Mesenteric fat pad (tissue), 1 donor: Measurements from ENCODE around the gene NME4. TPM values are rescaled to one million over a fixed set of nuclear protein-coding genes. Genes with fewer than 3 reads are reported as not detected.
"Not testable (repeated sequence)": the region's sequence is repeated elsewhere in the genome, so short reads cannot be mapped to it uniquely, and the experiment has no call there.

Experiments used
- DNase-seq: peaks from one replicate; pipeline ENCODE4 v3.0.0-alpha.2; 2020; ENCODE audit warnings: low spot score
- total RNA-seq: library from RNA; stranded (reverse); fragmentation: NEBNext Ultra II Directional; extraction: Animal tissue kit (Norgen Biotek cat#: 25700); gene quantifications from one replicate; pipeline ENCODE4 v1.2.1, GENCODE V29; 2021
- donor health status: DM: yes; HTN: yes; CAD: no.

The NME4 gene
- total RNA-seq, 1 donor from 2014 or later, result 139 TPM

GRCh38 chr16:375927-376816 lies 20.8 kb upstream of the NME4 start:
- no peak for DNase-seq

GRCh38 chr16:376817-377418 lies 20.1 kb upstream of the NME4 start:
- DNase-seq, result no peak

- DNase-seq, result no peak
Observed at GRCh38 chr16:377419-377951, 19.5 kb upstream of the NME4 start.

GRCh38 chr16:378113-378820 lies 18.7 kb upstream of the NME4 start:
- not testable (repeated sequence) for DNase-seq

GRCh38 chr16:378821-379182 lies 18.2 kb upstream of the NME4 start:
- DNase-seq, result no peak

GRCh38 chr16:379183-379960 lies 17.6 kb upstream of the NME4 start:
- no peak for DNase-seq

GRCh38 chr16:379961-380761 lies 16.8 kb upstream of the NME4 start:
- no peak for DNase-seq

- DNase-seq, result no peak
Observed at GRCh38 chr16:380762-381011, 16.3 kb upstream of the NME4 start.

GRCh38 chr16:381012-381788 lies 15.8 kb upstream of the NME4 start:
- DNase-seq, result no peak

- DNase-seq, result no peak
Observed at GRCh38 chr16:381789-382717, 14.9 kb upstream of the NME4 start, which contains the start of gene PGAP6. TSS of gene PGAP6 (minus strand) at chr16:381978. CDS start at chr16:381821, 157 bp downstream.

- no peak for DNase-seq
Observed at GRCh38 chr16:383326-384051, 13.5 kb upstream of the NME4 start.

- no peak for DNase-seq
Observed at GRCh38 chr16:386641-387156, 10.3 kb upstream of the NME4 start.

- not testable (repeated sequence) for DNase-seq
Observed at GRCh38 chr16:387761-388666, 9.0 kb upstream of the NME4 start.

- DNase-seq, result no peak
Observed at GRCh38 chr16:389352-389751, 7.6 kb upstream of the NME4 start.

GRCh38 chr16:391885-392335 lies 5.1 kb upstream of the NME4 start:
- no peak for DNase-seq

- DNase-seq, result no peak
Observed at GRCh38 chr16:392450-393030, 4.5 kb upstream of the NME4 start.
